ENCODE results near the gene SBNO1.
"Not testable (repeated sequence)": the region's sequence is repeated elsewhere in the genome, so short reads cannot be mapped to it uniquely, and the experiment has no call there.

SBNO1 gene

DNA sequence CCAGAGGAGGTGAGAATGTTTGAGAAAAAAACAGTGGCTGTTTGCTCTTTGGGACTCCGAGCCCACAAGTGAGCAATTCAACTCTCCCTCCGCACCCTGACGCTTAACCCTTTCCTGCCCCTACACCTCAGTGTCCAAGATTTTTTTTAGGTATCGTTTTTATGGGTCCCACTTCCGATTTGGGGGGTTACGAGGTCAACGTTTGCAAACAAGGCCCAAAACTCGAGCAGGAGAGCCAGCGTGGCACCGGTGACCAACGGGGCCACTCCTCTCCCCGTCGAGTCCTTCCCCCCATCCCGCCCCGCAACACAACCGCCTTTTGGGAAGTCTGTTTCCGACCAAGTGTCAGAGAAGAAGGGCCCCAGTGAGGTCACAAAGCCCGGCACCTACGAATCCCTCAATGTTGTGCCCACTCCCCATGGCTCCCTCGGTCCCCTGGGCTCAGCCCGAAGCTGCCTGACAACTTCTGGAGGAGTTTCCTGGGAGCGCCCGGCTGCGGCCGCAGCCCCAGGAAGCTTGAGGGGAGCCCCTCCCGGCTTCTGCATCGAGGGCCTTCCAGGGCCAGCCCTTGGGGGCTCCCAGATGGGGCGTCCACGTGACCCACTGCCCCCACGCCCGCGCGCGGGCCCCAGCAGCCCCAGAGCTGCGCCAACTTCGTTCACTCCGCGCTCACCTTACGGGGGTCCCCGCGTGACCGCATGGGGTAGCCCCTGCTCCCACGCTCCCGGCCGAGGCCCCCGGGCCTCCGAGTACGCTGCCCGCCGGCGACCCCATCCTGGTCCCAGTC is 94.2 kb downstream of the SBNO1 start:
- DNase-seq (ENCODE audit: low read depth, low spot score), result no peak

DNA sequence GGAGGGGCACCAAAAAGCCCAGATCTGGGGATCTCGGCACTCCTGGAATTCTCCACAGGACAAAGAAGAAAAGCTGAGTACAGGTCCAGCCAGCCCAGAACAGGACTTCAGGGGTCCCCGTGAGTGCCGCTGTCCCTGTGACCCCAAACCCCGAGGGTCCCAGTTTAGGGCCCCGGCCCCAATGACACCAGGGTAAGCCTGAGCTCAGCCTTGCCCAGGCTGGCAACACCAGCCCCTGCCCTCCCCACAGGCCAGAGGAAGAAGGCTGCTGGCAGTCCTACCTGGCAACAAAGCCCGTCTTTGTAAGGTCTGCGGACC is 94.8 kb downstream of the SBNO1 start:
- no peak for DNase-seq (ENCODE audit: low read depth, low spot score)

DNA sequence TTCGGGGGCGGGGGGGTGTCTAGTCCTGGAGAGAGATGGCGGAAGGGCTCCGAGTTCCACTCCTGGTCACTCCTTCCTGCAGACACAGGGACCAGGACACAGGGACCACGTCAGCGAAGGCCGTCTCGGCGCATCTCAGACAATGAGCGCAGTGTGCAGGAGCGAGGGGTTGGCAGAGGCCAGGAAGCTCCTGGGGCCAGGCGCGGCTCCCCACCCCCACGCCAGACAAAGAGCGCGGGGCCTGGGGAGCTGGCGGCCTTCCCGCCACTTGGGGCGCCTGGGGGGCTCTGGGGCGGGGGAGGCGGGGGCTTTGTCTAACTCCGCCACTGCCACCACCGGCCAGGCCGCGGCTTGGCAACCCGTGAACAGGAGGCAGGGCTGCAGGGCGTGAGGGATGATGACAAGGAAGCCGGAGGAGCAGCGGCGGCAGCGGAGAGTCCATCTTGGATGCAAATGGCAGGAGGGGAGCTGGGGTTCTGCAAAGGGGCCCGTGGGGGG is 95.2 kb downstream of the SBNO1 start:
- DNase-seq (ENCODE audit: low read depth, low spot score), result no peak

DNA sequence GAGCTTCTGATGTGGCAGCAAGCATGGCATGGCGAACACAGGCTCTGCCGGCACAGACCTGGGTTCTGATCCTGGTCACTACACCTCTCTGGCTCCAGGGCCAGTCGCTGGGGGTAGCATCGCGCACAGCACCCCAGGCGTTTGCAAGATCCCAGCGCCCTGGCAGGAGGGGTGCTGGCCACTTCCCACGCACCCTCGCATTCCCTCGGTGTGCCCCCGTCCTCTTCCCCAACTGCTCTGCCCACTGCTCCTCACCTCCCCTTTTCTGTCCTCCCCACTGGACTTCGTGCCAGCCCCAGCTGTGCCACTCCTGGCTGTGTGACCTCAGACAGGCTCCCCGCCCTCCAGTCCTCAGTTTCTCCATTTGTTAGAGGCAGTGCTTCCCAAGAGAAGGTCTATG is 95.8 kb downstream of the SBNO1 start:
- DNase-seq (ENCODE audit: low read depth, low spot score), result no peak

DNA sequence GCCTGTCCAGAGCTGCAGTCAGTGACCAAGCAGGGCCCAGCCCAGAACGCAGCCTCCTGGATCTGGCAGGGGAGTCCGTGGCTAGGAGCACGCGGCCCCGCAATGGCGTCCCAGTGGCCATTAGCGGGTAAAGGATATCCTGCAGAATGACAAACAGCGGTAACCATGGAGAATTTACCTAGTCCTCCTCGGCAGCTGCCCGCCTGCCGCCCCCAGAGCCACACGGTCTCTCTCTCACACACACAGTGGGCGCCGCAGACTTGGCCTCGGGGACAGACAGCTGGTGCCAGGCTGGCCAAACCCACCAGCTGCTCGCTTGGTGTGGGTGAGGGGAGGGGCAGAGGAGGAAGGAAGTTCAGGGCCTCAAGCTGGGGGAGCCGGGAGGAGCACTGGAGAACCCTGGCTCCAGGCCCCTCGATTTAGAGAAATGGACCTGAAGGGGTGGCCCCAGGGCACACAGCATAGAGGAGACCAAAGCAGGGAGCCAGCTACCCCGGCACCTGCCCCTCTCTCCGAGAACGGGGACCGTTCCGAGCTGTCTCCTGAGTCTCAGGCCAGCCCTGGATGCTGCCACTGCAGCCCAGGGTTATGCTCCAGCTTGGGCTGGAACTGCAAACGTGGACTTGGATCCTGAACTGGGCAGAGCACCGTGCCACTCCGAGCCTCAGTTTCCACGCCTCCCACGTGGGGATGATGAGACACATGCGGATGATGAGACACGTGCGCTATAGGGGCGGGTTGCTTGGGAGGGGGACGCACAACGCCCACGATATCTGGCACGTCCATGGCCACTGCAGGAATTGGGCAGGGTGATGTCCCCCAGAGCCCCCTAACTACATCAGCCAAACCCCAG is 96.4 kb downstream of the SBNO1 start:
- no peak for DNase-seq (ENCODE audit: low read depth, low spot score)

- no peak for DNase-seq (ENCODE audit: low read depth, low spot score)
Observed at GRCh38 chr12:123267335-123267920, 97.2 kb downstream of the SBNO1 start.

GRCh38 chr12:123266679-123267277 is 97.9 kb downstream of the SBNO1 start:
- no peak for DNase-seq (ENCODE audit: low read depth, low spot score)

GRCh38 chr12:123265851-123266678 is 98.6 kb downstream of the SBNO1 start:
- no peak for DNase-seq (ENCODE audit: low read depth, low spot score)

- DNase-seq (ENCODE audit: low read depth, low spot score), result no peak
Observed at GRCh38 chr12:123264642-123265041, 100.0 kb downstream of the SBNO1 start.

GRCh38 chr12:123263196-123263817 is 101.3 kb downstream of the SBNO1 start:
- DNase-seq (ENCODE audit: low read depth, low spot score), result no peak

DNA sequence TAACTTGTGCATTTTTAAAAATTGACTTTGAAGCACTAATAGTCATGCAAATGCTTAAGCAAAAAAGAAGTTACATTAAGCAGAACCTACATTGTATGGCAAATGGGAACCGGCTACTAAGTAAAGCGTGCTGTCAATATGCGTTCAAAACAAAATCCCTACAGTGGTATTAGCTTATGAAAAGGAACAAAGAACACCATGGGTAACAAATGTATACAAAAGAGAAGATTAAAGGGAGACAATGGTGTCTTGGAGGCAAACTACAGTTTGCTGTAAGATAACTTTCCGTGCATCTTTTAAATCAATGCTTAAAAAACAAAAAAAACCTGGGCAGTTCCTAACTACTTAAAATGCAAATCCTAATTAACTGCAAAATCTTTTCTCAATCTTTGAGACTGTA is 103.5 kb downstream of the SBNO1 start:
- no peak for DNase-seq (ENCODE audit: low read depth, low spot score)

DNA sequence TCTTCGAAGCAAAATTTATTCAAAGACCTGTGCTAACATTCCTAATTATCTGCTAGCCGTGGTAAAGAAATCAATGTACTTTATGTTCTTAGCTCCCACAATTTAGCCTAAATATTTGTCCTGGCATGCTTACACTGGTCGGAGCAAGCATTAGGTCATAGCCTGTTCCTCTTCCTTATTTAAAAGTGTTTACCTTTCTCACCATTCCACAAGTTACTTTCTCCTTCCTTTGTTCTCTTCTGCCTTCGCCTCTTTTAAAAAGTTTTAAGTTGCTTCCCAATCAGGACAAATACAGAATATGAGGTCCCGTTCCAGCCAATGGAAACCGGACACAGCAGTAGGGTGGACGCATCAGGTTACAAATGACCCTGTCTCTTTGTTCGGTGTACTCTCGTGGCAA is 104.6 kb downstream of the SBNO1 start:
- DNase-seq (ENCODE audit: low read depth, low spot score), result no peak

DNA sequence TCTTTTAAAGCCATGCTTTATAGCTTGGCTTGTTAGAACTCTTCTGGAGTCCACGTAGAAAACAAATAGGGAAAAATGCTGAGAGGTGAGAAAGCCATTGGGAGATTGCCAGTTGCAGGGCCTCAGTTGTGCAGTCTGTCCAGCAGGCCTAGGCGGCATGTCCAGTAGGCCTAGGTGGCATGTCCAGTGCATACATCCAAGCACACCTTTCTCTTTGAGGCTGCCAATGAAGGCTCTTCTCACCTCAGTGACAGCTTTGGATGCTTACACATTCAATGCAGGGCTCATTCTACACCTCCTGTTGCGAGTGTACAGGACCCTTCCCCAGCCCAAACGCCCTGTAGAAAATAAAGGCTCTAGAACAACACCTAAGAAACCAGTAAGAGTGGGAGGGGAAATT is 106.1 kb downstream of the SBNO1 start:
- no peak for DNase-seq (ENCODE audit: low read depth, low spot score)

GRCh38 chr12:123254853-123255446 is 109.7 kb downstream of the SBNO1 start:
- no peak for DNase-seq (ENCODE audit: low read depth, low spot score)

GRCh38 chr12:123253641-123254459 is 110.8 kb downstream of the SBNO1 start:
- DNase-seq (ENCODE audit: low read depth, low spot score), result no peak

GRCh38 chr12:123252365-123252764 is 112.3 kb downstream of the SBNO1 start:
- not testable (repeated sequence) for DNase-seq (ENCODE audit: low read depth, low spot score)

DNA sequence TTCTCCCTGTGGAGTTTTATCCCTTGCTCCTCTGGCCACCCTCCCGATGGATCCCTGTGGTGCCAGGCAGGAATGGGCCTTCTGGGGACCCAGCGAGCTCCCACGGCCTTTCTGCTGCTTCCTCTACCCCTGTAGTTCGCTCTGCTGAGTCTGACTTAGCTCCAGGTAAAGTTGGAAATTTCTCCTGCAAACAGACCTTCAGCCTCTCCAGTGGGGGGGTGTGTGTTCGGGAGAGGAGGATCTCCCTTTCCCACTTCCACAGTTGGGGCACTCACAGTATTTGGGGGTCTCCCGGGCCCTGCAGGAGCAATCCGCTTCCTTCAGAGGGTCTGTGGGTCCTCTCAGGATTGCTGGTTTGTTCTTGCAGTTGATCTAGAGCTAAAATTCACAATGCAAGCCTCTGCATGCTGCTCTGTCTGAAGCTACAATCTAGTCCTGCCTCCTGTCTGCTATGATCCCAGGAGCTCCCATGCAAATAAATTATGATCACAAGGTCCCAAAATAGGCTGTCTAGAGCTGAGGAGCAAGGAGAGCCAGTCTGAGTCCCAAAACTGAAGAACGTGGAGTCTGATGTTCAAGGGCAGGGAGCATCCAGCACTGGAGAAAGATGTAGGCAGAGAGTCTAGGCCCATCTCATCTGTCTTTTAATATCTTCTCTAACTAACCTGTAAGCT is 113.1 kb downstream of the SBNO1 start:
- DNase-seq (ENCODE audit: low read depth, low spot score), result no peak

DNA sequence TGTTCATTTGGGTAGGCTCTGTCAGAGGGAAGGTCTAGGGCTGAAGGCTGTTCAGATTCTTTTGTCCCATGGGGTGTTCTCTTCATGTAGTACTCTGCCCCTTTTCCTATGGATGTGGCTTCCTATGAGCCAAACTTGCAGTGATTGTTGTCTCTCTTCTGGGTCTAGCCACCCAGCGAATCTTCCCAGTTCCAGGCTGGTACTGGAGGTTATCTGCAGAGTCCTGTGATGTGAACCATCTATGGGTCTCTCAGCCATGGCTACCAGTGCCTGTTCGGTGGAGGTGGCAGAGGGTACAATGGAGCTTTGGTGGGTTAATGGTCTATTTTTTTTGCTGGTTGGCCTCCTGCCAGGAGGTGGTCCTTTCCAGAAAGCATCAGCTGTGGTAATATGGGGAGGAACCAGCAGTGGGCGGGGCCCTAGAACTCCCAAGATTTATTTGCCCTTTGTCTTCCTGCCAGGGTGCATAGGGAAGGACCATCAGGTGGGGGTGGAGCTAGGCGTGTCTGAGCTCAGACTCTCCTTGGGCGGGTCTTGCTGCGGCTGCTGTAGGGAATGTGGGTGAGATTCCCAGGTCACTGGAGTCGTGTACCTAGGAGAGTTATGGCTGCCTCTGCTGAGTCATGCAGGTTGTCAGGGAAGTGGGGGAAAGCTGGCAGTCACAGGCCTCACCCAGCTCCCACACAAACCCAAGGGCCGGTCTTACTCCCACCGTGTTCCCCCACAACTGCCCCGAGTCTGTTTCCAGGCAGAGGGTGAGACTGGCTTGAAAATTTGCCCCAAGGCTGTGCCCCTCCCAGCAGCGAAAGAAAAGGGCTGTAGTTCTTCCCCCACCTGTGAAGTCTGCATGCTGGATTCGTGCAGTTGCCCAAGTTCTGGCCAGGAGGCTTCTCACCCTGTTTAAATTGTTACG is 113.9 kb downstream of the SBNO1 start:
- no peak for DNase-seq (ENCODE audit: low read depth, low spot score)
